Right hindlimb (tissue), 1 donor: ENCODE results near the gene SNRPB.

Source experiments
- DNase-seq: peaks from one replicate; pipeline ENCODE4 v3.0.0-alpha.2; 2018

Gene SNRPB

DNA sequence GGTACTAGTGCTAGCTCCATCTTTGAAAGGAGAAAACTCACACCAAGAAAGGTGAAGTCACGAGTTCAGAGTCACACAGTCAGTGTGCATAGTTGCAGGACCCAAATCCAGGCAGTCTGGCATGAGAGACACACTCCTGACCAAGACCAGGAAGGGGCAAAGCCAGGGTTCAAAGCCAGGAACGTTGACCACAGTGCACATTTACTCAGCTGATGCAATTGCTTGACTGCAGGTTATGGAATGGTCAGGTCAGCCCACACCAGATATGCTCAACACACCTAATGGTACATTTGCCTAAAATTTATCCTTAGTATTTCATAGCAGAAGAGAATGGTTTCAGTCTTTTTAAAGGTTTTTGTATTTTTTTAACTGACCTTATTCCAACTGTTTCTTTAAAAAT, 52.2 kb downstream of the SNRPB start:
- no peak for DNase-seq

DNA sequence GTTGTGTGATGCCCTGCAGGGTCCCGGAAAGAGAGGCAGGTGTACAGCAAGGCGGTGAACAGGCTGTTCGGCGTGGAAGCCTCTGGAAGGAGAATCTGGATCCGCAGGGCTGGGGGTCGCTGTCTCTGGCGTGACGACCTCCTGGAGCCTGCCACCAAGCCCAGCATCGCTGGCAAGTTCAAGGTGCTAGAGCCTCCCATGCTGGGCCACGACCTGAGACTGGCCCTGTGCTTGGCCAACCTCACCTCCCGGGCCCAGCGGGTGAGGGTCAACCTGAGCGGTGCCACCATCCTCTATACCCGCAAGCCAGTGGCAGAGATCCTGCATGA, 53.4 kb downstream of the SNRPB start:
- no peak for DNase-seq

DNA sequence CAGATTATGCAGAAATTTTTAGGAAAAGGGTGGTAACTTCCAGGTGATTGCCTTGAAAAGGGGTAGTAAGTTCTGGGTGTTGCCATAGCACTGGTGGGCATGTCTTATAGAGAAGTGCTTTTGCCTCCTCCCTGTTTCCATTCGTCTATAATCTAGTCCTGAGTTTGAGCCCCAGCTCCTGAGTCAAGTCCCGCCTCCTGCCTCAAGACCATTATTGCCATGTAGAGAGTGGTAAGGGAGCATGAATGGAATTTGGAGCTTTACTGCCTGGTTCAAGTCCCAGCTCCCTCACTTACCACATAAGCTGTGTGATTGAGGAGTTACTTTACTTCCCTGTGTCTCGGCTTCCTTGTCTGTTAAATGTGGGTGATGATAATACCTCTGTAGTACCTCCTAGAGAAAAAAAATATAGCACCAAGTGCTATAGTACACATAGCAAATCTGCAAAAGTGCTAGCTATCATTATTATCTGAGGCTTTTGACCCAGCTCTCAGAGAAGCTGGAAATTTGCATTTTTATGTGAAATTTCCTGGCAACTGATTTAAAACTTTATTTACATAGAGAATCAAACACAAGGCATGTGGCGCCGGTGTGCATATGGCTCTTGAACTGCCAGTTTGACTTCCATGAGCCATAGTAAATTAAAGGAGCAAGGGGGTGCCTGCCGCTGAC, 53.9 kb downstream of the SNRPB start:
- DNase-seq, result no peak
